ENCODE data around the gene GGA1.

GGA1 gene

GRCh38 chr22:37631448-37632173, 23.0 kb downstream of the GGA1 start:
- DNase-seq (ENCODE audit: low spot score): peak; percentile 83

GRCh38 chr22:37632174-37633088, 23.8 kb downstream of the GGA1 start:
- DNase-seq (ENCODE audit: low spot score): no peak

GRCh38 chr22:37633089-37633624, 24.5 kb downstream of the GGA1 start:
- no peak for DNase-seq (ENCODE audit: low spot score)

- DNase-seq (ENCODE audit: low spot score): peak; percentile 80
These were observed 25.2 kb downstream of the GGA1 start for GRCh38 chr22:37633625-37634416.

GRCh38 chr22:37634417-37634924, 25.8 kb downstream of the GGA1 start:
- DNase-seq (ENCODE audit: low spot score): no peak

GRCh38 chr22:37635157-37635556, 26.5 kb downstream of the GGA1 start:
- no peak for DNase-seq (ENCODE audit: low spot score)

GRCh38 chr22:37636186-37636948, 27.7 kb downstream of the GGA1 start:
- DNase-seq (ENCODE audit: low spot score): no peak

- no peak for DNase-seq (ENCODE audit: low spot score)
These were observed 28.3 kb downstream of the GGA1 start for GRCh38 chr22:37636949-37637273.

GRCh38 chr22:37638391-37639069, 29.9 kb downstream of the GGA1 start:
- DNase-seq (ENCODE audit: low spot score): no peak

- DNase-seq (ENCODE audit: low spot score): no peak
These were observed 30.6 kb downstream of the GGA1 start, which contains the start of gene SH3BP1 for GRCh38 chr22:37639070-37639760. TSS of gene SH3BP1 (plus strand) at chr22:37639669. CDS start at chr22:37639788, 119 bp downstream.

- DNase-seq (ENCODE audit: low spot score): no peak
These were observed 31.3 kb downstream of the GGA1 start for GRCh38 chr22:37639771-37640590.

- DNase-seq (ENCODE audit: low spot score): no peak
These were observed 32.2 kb downstream of the GGA1 start for GRCh38 chr22:37640591-37641560.

- no peak for DNase-seq (ENCODE audit: low spot score)
These were observed 32.9 kb downstream of the GGA1 start for GRCh38 chr22:37641561-37641949.

GRCh38 chr22:37643225-37643847, 34.7 kb downstream of the GGA1 start:
- DNase-seq (ENCODE audit: low spot score): peak; percentile 77

GRCh38 chr22:37647317-37647716, 38.7 kb downstream of the GGA1 start:
- DNase-seq (ENCODE audit: low spot score): no peak

GRCh38 chr22:37647928-37648327, 39.3 kb downstream of the GGA1 start:
- no peak for DNase-seq (ENCODE audit: low spot score)

- no peak for DNase-seq (ENCODE audit: low spot score)
These were observed 42.0 kb downstream of the GGA1 start for GRCh38 chr22:37650463-37651136.
